Large intestine (tissue), 12 donors: ENCODE data around the gene NLGN4Y. TPM values are rescaled to one million over a fixed set of nuclear protein-coding genes. Genes with fewer than 3 reads are reported as not detected.

ENCODE experiments used
- DNase-seq, 2 donors: peaks; one replicate each; pipeline versions ENCODE4 v3.0.0 to v3.0.0-alpha.2; 2013
- H3K27ac ChIP-seq: one replicate; pipeline ENCODE4 v1.5.1; 2013; ENCODE audit warnings: low read length
- H3K27me3 ChIP-seq: 2 replicates; pipeline ENCODE4 v1.6.1; 2013; ENCODE audit warnings: low read length; ENCODE audit not compliant: control insufficient read depth, insufficient read depth
- H3K36me3 ChIP-seq: 2 replicates; pipeline ENCODE4 v1.6.1; 2013; ENCODE audit warnings: low read length; ENCODE audit not compliant: control insufficient read depth, insufficient read depth
- H3K4me1 ChIP-seq: one replicate; pipeline ENCODE4 v1.6.1; 2013; ENCODE audit warnings: low read length; ENCODE audit not compliant: control insufficient read depth, insufficient read depth
- H3K4me3 ChIP-seq: one replicate; pipeline ENCODE4 v1.5.1; 2013; ENCODE audit warnings: low read length
- H3K9me3 ChIP-seq: one replicate; pipeline ENCODE4 v1.6.1; 2013; ENCODE audit warnings: mild to moderate bottlenecking, low read depth, low read length, moderate library complexity; ENCODE audit not compliant: control insufficient read depth
- WGBS: methylation state at CpG from one replicate; pipeline ENCODE4 v1.1.5; 2013; ENCODE audit warnings: low lambda C conversion rate; ENCODE audit not compliant: insufficient coverage; 5-methylcytosine and 5-hydroxymethylcytosine counted together
- long read RNA-seq, 11 donors: transcript quantifications; one replicate each; lab custom pipeline, GENCODE V29; 2026
- polyA plus RNA-seq: library from polyadenylated mRNA; unstranded; fragments of 120-200 nt; gene quantifications from one replicate; pipeline ENCODE4 v1.2.1, GENCODE V29; 2013

The NLGN4Y gene
- 6.2 TPM for polyA plus RNA-seq
- long read RNA-seq, donor 1: 0 reads
- long read RNA-seq, donor 2, full-length matches to known transcripts: 1 of 1 reads
- long read RNA-seq, donor 2, partial matches to known transcripts: 0 of 1 reads
- long read RNA-seq, donor 2, other reads (novel, unspliced or antisense): 0 of 1 reads
- long read RNA-seq, donor 3, partial matches to known transcripts: 0 of 1 reads
- long read RNA-seq, donor 3, other reads (novel, unspliced or antisense): 0 of 1 reads
- long read RNA-seq, donor 4: 0 reads
- long read RNA-seq, donor 5: 0 reads
- long read RNA-seq, donor 6: 0 reads
- long read RNA-seq, donor 7: 0 reads
- long read RNA-seq, donor 8: 0 reads
- long read RNA-seq, donor 9: 0 reads
- long read RNA-seq, donor 10: 0 reads
- long read RNA-seq, donor 11: 0 reads

DNA sequence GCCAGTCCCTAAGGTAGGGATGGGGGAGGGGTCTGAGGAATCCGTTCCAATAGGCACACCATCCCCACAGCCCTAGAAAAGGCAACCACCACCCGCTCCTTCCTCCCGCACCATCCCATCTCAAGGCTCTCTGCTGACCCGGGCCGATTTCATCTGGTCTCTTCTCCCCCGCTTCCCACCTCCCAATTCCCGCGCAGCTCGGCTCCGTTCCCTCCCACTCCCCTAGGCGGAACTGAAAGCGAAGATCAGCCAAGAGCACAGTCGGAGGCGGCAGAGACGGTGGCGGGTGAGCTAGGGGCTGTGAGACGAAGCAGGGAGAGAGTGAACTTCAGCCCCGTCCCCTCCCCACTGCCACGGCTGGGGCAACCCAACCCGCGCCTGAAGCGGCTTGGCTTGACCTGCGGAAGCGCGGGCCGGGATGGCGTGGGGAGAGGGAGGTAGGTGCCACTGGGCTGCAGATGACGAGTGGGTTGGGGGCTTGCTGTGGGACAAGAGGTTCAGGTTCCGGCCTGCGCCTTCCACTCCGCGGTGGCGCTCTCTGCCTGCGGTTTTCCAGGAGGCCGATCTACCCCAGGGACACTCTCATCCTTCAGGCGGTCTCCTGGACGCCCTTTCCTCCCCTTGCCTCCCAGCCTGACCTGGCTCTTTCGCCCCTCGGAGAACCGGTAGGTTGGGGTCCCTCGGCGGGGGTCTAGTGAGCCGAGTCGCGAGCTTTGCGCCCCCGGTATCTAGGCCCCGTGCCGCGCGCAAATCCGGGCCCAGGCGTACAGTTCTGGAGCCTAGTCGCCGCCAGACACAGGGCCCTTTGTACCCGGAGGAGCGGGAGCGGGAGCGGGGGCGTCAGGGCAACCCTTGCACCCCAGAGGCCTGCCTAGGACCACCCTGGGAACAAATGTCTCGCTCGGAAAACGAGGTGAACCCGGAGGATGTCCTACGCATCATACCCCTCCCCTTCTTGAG, at the start of gene NLGN4Y:
NLGN4Y (plus strand) TSS at position 258 of the 960 bp plus-strand sequence. CDS start 97,591 bp downstream, outside the sequence.
- WGBS: no CpG with 5 or more reads among the region's 65 CpGs
- Histone ChIP-seq H3K27ac (no peak within 1 kb of the TSS), H3K27me3 (peaks cover 12% of the 10 kb centered on the region), H3K36me3 (no peaks in the 10 kb centered on the region), H3K4me1 (no peaks in the 10 kb centered on the region), H3K4me3 (peak within 1 kb of the TSS; percentile 58), H3K9me3 (no peaks in the 10 kb centered on the region)
- peak in 1 of 2 donors; percentile 68 for DNase-seq

DNA sequence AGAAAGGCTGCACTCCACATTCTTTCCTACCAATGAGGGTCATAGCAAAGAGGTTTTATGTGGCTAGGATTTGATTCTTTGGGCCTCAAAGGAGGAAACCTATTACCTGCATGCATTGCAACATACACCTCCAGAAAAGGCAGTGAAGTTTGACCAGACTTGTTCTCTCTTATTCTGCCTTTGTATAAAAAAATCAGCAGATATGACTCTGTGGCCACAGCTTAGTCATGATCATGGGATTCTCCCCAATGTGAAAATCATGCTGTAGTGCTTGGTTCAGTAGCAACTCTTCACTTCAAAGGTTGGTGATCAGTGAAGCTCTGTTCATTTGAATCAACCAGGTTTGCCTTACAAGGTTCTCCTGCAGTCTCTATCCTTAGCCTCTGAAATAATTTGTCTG, 38.4 kb upstream of the NLGN4Y start:
- H3K4me1 ChIP-seq: no peaks in the 10 kb centered on the region
- DNase-seq: no peak
- no peaks in the 10 kb centered on the region for H3K36me3 ChIP-seq
- no peak overlapping the region for H3K27ac ChIP-seq
- H3K27me3 ChIP-seq: no peaks in the 10 kb centered on the region
- no peaks in the 10 kb centered on the region for H3K9me3 ChIP-seq
- H3K4me3 ChIP-seq: no peak overlapping the region

DNA sequence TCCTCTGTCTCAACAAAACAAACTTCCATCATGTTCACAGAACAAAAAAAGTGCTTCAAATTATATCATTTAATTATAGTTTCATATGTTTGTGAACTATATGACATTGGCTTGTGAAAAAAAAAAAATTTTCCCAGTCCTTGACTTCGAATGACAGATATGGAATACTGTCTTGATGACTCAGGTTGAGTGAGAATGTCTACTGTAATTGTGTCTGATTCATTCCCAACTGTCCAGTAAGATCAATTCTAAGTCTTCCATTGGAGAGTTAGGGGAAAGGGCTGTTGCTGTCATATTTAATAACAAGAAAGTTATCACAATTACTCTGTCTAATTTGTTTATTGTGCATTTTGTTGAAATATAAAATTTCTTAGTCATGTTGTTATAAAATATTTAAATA, 34.1 kb upstream of the NLGN4Y start:
- Histone ChIP-seq H3K36me3 (no peaks in the 10 kb centered on the region), H3K9me3 (no peaks in the 10 kb centered on the region), H3K4me3 (no peak overlapping the region), H3K27me3 (no peaks in the 10 kb centered on the region), H3K4me1 (no peaks in the 10 kb centered on the region), H3K27ac (no peak overlapping the region)
- no peak for DNase-seq
- no CpG with 5 or more reads among the region's 1 CpG for WGBS

DNA sequence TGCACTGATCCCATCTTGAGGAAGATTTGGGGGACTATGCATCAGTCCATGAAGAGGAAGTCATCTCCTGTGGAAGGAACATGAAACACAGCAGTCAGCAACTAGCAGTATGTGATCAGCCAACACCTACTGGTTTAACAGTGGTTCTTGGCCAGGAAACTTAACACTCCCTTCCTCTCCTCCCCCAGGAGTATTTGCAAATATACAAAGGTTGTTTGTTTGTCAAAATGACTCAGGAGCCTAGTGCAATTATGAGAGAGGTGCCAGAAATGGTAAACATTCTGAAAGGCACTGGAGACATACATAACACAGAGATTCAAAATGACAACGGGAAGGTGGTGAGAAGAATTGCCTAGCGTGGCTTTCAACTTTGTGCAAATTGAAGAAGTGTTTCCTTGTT, 26.3 kb upstream of the NLGN4Y start:
- Histone ChIP-seq H3K4me3 (no peak overlapping the region), H3K9me3 (no peaks in the 10 kb centered on the region), H3K27ac (no peak overlapping the region), H3K36me3 (no peaks in the 10 kb centered on the region), H3K4me1 (no peaks in the 10 kb centered on the region), H3K27me3 (no peaks in the 10 kb centered on the region)
- no CpG with 5 or more reads among the region's 2 CpGs for WGBS
- no peak for DNase-seq

DNA sequence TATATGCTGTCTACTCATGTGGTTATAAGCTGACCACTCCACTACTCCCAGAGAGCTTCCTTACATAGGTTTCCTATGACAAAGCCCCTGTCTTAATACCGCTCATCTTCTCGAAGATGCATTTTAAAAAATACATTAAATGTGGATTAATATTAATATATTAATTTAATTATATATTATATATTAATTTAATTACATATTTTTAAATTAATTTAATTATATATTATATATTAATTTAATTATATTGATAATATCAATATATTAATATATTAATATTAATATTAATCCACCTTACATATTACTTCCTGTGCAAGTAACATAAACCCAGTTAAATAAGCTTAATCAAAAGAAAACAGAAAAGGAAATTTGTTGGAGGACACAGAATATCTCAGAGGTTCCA, 19.7 kb upstream of the NLGN4Y start:
- no CpG with 5 or more reads among the region's 2 CpGs for WGBS
- H3K4me3 ChIP-seq: no peak overlapping the region
- H3K9me3 ChIP-seq: no peaks in the 10 kb centered on the region
- no peaks in the 10 kb centered on the region for H3K4me1 ChIP-seq
- H3K36me3 ChIP-seq: no peaks in the 10 kb centered on the region
- H3K27me3 ChIP-seq: no peaks in the 10 kb centered on the region
- DNase-seq: no peak
- no peak overlapping the region for H3K27ac ChIP-seq

DNA sequence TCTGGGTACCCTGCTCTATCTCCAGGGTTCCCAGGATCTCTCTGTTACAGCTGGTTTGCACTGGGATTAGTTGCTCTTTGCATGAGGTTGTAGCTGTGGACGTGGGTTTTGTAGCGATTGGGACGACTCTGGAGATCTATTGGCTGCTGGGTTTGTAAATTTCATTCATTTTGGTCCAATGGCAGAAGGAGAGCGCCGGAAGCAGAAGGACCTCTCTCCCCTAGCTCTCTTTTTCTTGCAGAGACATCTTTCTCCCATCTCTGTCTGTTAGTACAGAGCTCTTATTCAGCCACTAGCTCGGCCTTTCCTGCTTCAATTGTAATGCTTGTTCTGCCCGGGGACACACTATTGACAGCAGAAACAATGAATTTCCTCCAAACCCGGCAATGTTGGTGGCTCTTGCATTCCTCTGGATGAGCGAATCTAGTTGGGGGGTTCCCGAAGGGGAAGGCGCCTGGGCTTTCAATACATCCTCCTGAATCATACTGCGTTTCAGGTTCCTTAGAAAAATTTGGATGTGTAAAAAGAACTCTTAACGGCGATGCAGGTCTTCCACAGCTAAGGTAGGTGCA, 1.9 kb upstream of the NLGN4Y start:
- peak overlapping the region; percentile 6 for H3K4me3 ChIP-seq
- peak in 1 of 2 donors; percentile 2 for DNase-seq
- H3K27ac ChIP-seq: no peak overlapping the region
- no peaks in the 10 kb centered on the region for H3K9me3 ChIP-seq
- H3K4me1 ChIP-seq: no peaks in the 10 kb centered on the region
- no peaks in the 10 kb centered on the region for H3K36me3 ChIP-seq
- H3K27me3 ChIP-seq: peaks cover 12% of the 10 kb centered on the region
- WGBS: no CpG with 5 or more reads among the region's 14 CpGs

DNA sequence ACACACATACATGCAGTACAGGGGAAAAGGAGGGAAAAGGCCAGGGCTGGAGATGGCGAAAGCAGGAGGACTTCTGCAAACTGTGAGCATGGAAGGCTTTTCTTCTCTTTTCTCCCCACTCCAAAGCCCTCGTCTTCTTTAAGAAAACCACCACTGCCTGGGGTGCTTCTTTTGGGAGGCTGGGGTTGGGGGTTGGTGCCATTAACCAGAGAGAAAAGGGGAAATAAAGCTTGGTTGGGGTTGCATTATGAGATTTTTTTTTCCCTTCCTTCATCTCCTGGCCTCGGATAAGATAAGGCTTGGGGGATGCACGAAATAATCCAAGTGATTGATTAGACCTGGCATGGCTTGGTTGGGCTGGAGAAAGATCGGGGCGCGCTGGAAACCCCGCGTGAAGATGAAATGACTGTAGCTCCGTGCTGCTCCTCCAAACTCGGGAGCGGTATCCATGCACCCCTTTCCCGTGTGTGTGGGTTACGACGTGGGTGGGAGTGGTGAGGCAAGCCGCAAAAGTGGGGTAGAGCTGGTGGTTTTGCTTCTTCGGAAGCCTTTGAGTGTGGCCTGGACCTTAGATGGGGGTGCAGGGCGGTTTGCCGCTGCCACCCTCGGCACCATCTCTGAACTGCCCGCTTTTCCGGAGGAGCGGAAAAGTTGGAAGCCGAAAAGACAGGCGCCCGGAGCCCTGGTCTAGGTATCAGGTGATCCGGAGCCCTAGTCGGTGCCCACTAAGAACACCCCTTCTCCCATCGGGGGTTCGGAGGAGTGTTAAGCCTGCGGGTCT, 648 bp upstream of the NLGN4Y start:
- WGBS: no CpG with 5 or more reads among the region's 31 CpGs
- Histone ChIP-seq H3K4me1 (no peaks in the 10 kb centered on the region), H3K27me3 (peaks cover 12% of the 10 kb centered on the region), H3K36me3 (no peaks in the 10 kb centered on the region), H3K9me3 (no peaks in the 10 kb centered on the region), H3K27ac (no peak overlapping the region), H3K4me3 (peak overlapping the region; percentile 58)
- DNase-seq: peak in 1 of 2 donors; percentile 29

DNA sequence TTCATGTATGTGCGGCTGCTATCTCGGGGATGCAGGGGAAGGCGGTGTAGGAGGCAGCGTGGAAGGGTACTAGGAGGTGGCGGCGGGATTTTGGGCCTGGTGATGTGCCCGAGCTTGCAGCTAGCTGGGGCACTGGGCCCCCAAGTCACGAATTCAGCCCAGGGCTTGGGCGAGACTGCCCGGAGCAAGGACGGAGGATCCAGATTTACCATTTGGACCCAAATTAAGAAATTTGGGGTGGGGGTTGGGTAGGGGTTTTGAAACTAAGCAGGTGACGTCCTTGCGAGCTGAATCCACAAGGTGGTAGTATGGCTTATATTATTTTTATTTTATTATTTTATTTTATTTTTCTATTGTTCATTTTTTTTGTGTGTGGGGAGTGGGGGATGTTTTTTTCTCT, 986 bp downstream of the NLGN4Y start:
- Histone ChIP-seq H3K4me3 (peak overlapping the region; percentile 58), H3K27ac (no peak overlapping the region)

DNA sequence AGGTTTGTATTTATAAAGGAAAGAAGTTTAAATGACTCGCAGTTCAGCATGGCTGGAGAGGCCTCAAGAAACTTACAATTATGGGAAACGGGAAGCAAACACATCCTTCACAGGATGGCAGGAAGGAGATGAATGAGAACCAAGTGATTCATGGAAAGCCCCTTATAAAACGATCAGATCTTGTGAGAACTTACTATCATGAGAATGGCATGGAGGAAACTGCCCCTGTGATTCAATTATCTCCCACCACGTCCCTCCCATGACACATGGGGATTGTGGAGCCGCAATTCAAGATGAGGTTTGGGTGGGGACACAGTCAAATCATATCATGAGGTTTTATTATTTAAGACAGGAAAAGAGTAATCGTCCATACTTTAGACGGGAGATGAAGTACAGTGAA, 4.0 kb downstream of the NLGN4Y start:
- Histone ChIP-seq H3K4me3 (no peak overlapping the region), H3K27ac (no peak overlapping the region), H3K4me1 (no peaks in the 10 kb centered on the region), H3K9me3 (no peaks in the 10 kb centered on the region), H3K36me3 (no peaks in the 10 kb centered on the region), H3K27me3 (peaks cover 8% of the 10 kb centered on the region)
- DNase-seq: no peak
- WGBS: no CpG with 5 or more reads among the region's 7 CpGs

More for the DNA sequence above, 986 bp downstream of the NLGN4Y start:
- peaks cover 12% of the 10 kb centered on the region for H3K27me3 ChIP-seq
- H3K4me1 ChIP-seq: no peaks in the 10 kb centered on the region
- no peak for DNase-seq
- H3K9me3 ChIP-seq: no peaks in the 10 kb centered on the region
- H3K36me3 ChIP-seq: no peaks in the 10 kb centered on the region
- no CpG with 5 or more reads among the region's 13 CpGs for WGBS

DNA sequence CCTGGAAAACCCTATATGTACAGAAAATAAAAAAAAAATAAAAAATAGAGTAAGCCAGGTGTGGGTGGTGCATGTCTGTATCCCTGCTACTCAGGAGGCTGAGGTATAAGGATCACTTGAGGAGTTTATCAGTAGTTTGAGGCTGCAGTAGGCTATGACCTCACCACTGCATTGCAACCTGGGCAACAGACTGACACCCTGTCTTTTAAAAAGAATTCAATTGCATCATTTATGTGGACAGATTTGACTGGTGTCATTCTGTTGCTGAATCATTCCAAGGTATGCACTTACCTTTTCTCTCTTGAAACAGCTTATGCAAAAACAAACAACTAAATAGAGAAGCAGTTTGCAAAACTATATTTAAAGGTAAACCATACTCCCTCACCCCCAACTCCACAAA, 12.4 kb downstream of the NLGN4Y start:
- Histone ChIP-seq H3K36me3 (no peaks in the 10 kb centered on the region), H3K27ac (no peak overlapping the region), H3K9me3 (no peaks in the 10 kb centered on the region), H3K4me3 (no peak overlapping the region), H3K27me3 (no peaks in the 10 kb centered on the region), H3K4me1 (no peaks in the 10 kb centered on the region)
- no peak for DNase-seq
